ACC112 (cell line): ENCODE data around the gene UNC5C.

Experiments used
- H2AFZ ChIP-seq: fragments of 200-600 bp; sonication (generic); one replicate; pipeline ENCODE4 v1.6.0; 2017; ENCODE audit warnings: antibody characterized with exemption, low read length; ENCODE audit not compliant: unreplicated experiment
- H3K27ac ChIP-seq: fragments of 200-600 bp; sonication (generic); 2 replicates; pipeline ENCODE4 v1.5.1; 2014; ENCODE audit warnings: low read depth, mild to moderate bottlenecking, antibody characterized with exemption, low read length, moderate library complexity
- H3K27me3 ChIP-seq: fragments of 200-600 bp; sonication (generic); 2 replicates; pipeline ENCODE4 v1.6.1; 2014; ENCODE audit warnings: mild to moderate bottlenecking, antibody characterized with exemption, low read length, moderate library complexity, mixed read lengths; ENCODE audit not compliant: insufficient read depth
- H3K36me3 ChIP-seq: fragments of 200-600 bp; sonication (generic); 2 replicates; pipeline ENCODE4 v1.6.1; 2016; ENCODE audit warnings: mild to moderate bottlenecking, antibody characterized with exemption, low read length, moderate library complexity, mixed read lengths; ENCODE audit not compliant: insufficient read depth
- H3K4me1 ChIP-seq: fragments of 200-600 bp; sonication (generic); one replicate; pipeline ENCODE4 v1.6.1; 2016; ENCODE audit warnings: low read length, mixed read lengths; ENCODE audit not compliant: insufficient read depth, unreplicated experiment, control insufficient read depth
- H3K4me3 ChIP-seq: fragments of 200-600 bp; sonication (generic); 2 replicates; pipeline ENCODE4 v1.5.1; 2014; ENCODE audit warnings: mild to moderate bottlenecking, low read depth, low read length
- H3K79me2 ChIP-seq: fragments of 200-600 bp; sonication (generic); one replicate; pipeline ENCODE4 v1.6.0; 2016; ENCODE audit warnings: low read length; ENCODE audit not compliant: control insufficient read depth, unreplicated experiment, insufficient read depth

The UNC5C gene

DNA sequence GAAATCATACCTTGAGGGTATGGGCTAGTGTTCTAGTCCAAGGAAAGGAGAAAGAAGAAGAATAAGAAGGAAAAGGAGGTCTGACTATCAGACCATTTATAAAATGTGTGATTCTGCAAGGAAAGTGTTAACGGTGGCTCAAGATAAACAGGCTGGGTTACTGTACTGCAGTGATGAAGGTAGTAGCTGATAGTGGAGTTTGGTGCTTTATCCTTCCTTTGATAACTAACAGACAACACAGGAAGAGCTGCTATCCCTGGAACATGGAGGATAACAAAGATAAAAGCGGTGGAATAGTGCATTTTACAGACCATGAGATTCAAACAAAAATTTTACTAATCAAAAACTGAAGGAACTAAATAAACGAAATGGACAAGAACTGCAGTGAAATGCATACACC lies 2.6 kb downstream of the UNC5C start:
- Histone ChIP-seq H3K27me3 (peaks cover 94% of the 10 kb centered on the region), H2AFZ (no peak overlapping the region), H3K27ac (no peak overlapping the region), H3K36me3 (no peaks in the 10 kb centered on the region), H3K4me3 (no peak overlapping the region), H3K79me2 (no peaks in the 10 kb centered on the region), H3K4me1 (peaks cover 3% of the 10 kb centered on the region)

DNA sequence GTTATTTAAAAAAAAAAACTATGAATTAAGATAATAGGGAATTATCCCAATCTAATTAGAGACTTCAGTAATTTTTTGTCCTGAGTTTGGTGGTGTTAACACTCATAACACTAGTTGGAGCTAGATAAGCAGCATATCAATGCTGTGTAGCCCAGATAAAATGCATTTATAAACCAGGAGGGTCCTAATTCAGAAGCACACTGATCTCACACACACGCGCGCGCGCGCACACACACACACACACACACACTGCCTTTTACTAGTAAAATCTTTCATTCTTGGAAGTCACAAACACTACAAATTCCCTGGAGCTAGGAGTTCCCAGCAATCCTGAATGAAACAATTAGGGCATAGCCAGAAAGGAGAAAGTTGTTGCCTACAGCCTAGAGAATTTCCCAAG lies 3.2 kb downstream of the UNC5C start:
- H3K4me1 ChIP-seq: peaks cover 3% of the 10 kb centered on the region
- H2AFZ ChIP-seq: no peak overlapping the region
- no peaks in the 10 kb centered on the region for H3K79me2 ChIP-seq
- no peak overlapping the region for H3K4me3 ChIP-seq
- no peaks in the 10 kb centered on the region for H3K36me3 ChIP-seq
- H3K27ac ChIP-seq: no peak overlapping the region
- peaks cover 90% of the 10 kb centered on the region for H3K27me3 ChIP-seq

DNA sequence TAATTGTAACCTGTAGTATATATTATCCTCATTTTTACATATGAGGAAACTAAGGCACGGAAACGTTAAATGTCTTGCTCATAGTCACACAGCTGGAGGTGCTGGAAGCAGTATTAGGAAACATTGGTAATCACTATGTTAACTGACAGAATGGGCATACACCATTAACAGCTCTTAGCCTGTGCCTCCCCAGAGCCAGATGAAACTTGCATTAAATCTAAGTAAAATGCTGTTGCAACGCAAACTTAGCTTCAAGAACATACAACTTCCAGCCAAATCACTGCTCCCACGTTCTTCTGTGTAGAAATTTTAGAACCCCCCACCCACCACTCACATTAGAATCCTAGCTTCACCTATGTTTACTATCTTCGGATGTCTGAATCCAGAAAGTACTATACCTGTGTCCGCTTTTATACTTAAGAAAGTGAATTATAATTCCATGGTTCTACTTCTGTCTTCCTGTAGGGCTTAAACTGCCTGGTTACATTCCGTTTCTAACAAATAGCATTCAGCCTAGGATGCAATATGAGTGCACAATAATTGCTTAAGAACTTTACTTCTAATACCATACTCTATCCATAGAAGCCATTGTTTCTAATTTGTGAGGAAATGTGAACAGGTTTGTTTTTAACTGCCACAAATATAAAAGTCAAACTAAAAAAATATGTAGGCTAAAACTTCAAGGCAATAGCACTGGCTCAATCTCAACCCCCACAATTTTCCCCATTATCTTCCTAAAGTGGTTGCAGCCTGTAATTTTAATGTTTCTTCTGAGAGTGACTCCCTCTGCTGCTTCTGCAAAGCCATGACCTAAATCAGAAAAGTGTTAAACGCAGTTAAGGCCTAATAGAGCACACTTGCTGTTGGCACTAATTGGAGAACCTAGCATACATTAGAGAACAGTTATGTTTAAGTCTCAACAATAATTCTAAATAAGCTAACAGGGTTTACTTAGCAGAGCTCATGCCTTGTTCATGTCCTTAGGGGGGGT lies 4.4 kb downstream of the UNC5C start:
- Histone ChIP-seq H3K4me3 (no peak overlapping the region), H2AFZ (no peak overlapping the region), H3K27me3 (peaks cover 87% of the 10 kb centered on the region), H3K36me3 (no peaks in the 10 kb centered on the region), H3K4me1 (peaks cover 3% of the 10 kb centered on the region), H3K27ac (no peak overlapping the region), H3K79me2 (no peaks in the 10 kb centered on the region)

DNA sequence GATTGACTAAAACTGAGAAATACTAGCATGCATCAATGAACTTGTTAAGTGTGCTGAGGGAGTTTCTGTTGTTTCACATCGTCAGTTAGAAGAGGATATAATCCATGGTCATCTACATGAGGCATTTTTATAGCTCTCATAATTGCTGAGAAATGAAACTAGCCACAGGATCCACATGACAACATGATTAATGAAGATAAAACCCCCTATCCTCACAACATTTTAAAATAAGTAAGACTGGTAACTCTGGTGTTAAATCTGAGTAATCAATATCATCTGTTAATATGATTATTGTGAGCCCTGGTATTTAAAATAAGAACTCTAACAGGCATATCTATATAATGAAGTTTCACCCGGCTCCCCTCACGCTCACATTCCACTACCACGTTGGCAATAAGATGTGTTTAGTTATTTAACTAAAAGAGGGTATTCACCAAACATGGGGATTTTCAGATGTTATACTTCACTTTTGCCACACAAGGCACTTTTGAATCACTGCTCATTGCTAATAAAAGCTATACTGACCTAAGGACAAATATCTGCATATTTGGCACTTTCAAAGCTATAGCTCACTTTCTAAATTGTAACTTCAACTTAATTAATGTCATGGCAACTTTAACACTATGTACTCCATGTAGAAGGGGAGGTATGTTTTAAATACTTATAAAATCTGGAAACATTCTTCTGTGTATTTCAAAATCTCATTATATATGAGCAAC lies 6.7 kb downstream of the UNC5C start:
- Histone ChIP-seq H2AFZ (no peak overlapping the region), H3K27ac (no peak overlapping the region), H3K79me2 (no peaks in the 10 kb centered on the region), H3K4me1 (no peaks in the 10 kb centered on the region), H3K27me3 (peaks cover 86% of the 10 kb centered on the region), H3K36me3 (no peaks in the 10 kb centered on the region), H3K4me3 (no peak overlapping the region)

DNA sequence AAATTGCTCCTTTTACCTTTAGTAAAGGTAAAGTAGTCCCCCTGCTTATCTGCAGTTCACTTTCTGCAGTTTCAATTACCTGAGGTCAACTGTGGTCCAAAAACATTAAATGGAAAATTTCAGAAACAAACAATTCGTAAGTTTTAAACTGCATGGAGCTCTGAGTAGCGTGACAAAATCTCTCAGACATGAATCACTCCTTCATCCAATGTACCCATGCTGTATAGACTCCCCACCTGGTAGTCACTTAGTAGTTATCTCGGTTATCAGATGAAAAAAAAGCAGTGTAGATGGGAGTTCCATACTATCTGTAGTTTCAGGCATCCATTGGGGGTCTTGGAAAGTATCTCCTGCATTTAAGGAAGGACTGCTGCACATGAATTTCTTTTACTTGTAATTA lies 7.7 kb downstream of the UNC5C start:
- no peak overlapping the region for H3K27ac ChIP-seq
- no peaks in the 10 kb centered on the region for H3K4me1 ChIP-seq
- no peaks in the 10 kb centered on the region for H3K79me2 ChIP-seq
- no peak overlapping the region for H3K4me3 ChIP-seq
- H3K27me3 ChIP-seq: peaks cover 80% of the 10 kb centered on the region
- H3K36me3 ChIP-seq: no peaks in the 10 kb centered on the region
- H2AFZ ChIP-seq: no peak overlapping the region

DNA sequence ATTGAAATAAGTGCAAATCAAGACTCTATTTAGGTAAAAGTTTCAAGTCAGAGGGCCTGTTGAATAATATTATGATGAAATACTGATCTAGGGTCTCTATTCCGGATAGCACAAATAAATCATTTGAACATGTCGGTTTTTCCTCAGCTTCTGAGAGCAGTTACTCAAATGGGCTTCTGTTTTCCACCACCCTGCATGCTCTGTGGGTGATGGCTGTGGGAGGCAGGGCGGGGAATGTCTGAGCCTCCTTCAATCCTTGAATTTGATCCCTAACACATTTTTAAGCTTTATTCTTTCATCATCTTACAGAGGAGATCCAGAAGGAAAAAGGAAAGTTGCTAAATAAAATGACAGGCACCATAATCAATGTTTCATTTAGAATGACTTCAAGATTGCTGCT lies 8.5 kb downstream of the UNC5C start:
- no peak overlapping the region for H2AFZ ChIP-seq
- H3K4me1 ChIP-seq: no peaks in the 10 kb centered on the region
- H3K27ac ChIP-seq: no peak overlapping the region
- H3K79me2 ChIP-seq: no peaks in the 10 kb centered on the region
- no peak overlapping the region for H3K4me3 ChIP-seq
- peaks cover 71% of the 10 kb centered on the region for H3K27me3 ChIP-seq
- H3K36me3 ChIP-seq: no peaks in the 10 kb centered on the region

DNA sequence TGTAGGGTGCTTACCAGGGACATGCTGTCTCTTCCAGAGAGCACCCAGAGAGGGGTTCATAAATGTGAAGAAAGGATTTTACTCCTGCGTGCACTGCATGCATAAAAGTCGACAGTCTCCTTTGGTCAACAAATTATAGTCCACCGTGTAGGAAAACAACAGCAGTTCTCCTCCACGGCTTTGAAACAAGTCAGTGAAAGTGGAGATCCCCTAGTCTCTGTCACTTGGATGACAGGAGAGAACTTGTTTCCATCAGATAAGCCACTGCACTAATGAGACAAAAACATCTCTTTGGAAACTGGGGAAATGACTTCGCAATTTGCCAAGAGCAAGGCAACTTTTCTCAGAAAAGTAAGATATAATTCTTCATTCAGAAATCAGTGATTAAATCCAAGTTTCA lies 9.7 kb downstream of the UNC5C start:
- H3K27me3 ChIP-seq: peaks cover 60% of the 10 kb centered on the region
- no peaks in the 10 kb centered on the region for H3K79me2 ChIP-seq
- H3K4me3 ChIP-seq: no peak overlapping the region
- H3K27ac ChIP-seq: no peak overlapping the region
- H3K36me3 ChIP-seq: no peaks in the 10 kb centered on the region
- H3K4me1 ChIP-seq: no peaks in the 10 kb centered on the region
- H2AFZ ChIP-seq: no peak overlapping the region

DNA sequence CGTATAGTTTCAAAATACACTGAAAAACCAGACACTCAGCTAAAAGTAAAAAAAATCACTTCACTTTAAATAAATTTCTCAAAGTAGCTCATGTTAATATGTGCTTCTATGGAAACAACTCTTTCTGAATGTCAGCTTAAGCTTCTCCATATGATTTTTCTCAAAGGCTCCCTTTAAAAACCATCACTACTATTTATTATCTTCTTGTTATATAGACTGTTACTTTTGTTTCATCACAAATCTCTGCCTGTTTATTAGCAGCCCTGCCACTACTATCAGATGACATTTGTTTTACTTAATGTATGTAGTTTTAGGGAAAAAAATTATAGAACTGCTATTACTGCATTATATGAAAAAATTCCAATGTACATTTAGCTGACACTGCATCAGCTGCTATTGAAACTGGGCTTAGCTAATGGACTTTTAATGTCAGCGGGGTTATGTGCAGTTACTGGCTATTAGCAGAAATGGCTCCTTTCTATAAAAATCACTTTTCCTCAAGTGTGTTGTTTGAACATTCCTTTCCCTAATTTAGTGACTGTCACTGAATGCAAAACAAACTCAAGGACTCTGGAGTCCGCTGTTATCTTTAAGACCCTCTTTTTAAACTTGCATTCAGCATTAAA lies 10.8 kb downstream of the UNC5C start:
- peaks cover 48% of the 10 kb centered on the region for H3K27me3 ChIP-seq
- no peak overlapping the region for H2AFZ ChIP-seq
- H3K27ac ChIP-seq: no peak overlapping the region
- no peaks in the 10 kb centered on the region for H3K4me1 ChIP-seq
- no peak overlapping the region for H3K4me3 ChIP-seq
- no peaks in the 10 kb centered on the region for H3K36me3 ChIP-seq
- H3K79me2 ChIP-seq: no peaks in the 10 kb centered on the region

DNA sequence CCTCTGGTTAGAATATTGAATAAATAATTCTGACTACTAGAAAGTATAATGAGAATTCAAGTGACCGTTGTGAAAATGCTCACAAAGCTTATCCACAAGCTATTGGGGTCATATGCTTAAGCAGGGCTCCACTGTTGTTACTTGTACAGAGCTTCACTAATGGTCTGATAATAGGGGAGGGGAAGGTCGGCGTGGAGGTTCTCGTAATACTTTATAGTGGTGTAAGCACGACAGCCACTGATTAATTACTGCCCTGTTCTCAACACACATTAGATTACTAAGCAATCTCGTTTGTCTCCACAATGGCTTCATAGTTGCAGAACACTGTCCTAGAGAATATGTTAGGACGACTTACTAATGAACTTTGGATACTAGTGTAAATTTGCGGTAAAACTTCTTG lies 11.6 kb downstream of the UNC5C start:
- no peak overlapping the region for H3K27ac ChIP-seq
- no peak overlapping the region for H2AFZ ChIP-seq
- H3K79me2 ChIP-seq: no peaks in the 10 kb centered on the region
- H3K4me3 ChIP-seq: no peak overlapping the region
- peaks cover 40% of the 10 kb centered on the region for H3K27me3 ChIP-seq
- no peaks in the 10 kb centered on the region for H3K36me3 ChIP-seq
- no peaks in the 10 kb centered on the region for H3K4me1 ChIP-seq

DNA sequence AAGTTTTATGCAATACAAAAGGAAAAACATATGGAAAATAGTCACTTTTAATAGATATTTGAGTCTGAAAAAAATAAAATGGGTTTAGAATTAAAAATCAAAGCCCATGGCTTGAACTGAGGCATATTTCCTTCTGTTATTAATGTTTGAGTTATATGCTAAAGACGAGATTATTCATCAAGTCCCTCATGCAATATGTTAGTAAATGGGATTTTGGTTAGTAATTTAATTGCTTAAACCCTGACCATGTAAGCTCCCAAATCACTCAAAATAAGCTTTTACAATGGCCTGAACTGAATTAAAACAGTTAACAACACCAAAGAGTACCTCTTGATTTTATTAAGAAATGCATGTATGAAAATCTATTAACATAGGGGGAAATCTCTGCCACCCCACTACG lies 12.1 kb downstream of the UNC5C start:
- Histone ChIP-seq H3K27ac (no peak overlapping the region), H3K4me1 (no peaks in the 10 kb centered on the region), H3K79me2 (no peaks in the 10 kb centered on the region), H3K36me3 (no peaks in the 10 kb centered on the region), H3K27me3 (peaks cover 37% of the 10 kb centered on the region), H3K4me3 (no peak overlapping the region), H2AFZ (no peak overlapping the region)
